ENCODE data around the gene MCTP1. TPM values are rescaled to one million over a fixed set of nuclear protein-coding genes. Genes with fewer than 3 reads are reported as not detected.

Gene MCTP1
- total RNA-seq, 1 donor from 2014 or later: 3.4 TPM

- H3K27ac Mint-ChIP-seq (ENCODE audit: unreplicated experiment): no peak overlapping the region
- DNase-seq (ENCODE audit: low spot score): no peak
- peaks cover 16% of the 10 kb centered on the region for H3K27me3 Mint-ChIP-seq (ENCODE audit: low read depth)
- no peaks in the 10 kb centered on the region for H3K4me1 Mint-ChIP-seq (ENCODE audit: low read depth)
- no peak overlapping the region for H3K4me3 Mint-ChIP-seq (ENCODE audit: unreplicated experiment)
- no peaks in the 10 kb centered on the region for H3K9me3 Mint-ChIP-seq (ENCODE audit: low read depth)
- no peak for TF ChIP-seq CTCF (IDR thresholded peaks at IDR 0.05)
- no peaks in the 10 kb centered on the region for H3K36me3 Mint-ChIP-seq (ENCODE audit: low read depth)
Observed at GRCh38 chr5:95050708-95051107, 234.2 kb downstream of the MCTP1 start.

DNA sequence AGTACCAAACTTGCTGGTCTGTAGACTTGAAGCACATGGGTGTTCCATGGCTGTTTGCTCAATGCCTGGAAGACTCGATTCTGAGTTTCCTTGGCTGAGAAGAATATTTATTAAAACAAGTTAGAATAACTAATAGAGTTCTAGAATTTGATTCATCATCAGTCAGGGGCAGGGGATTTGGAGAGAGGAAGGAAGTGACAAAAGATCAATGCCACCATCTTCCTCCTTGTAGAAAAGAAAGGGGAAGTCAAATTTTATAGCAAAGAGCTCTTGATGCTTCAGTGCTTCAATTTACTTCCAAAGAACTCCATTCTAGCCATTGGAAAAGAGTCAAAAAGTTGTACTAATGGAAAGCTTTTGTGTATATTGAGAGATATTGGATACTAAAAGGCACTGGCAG lies 236.3 kb downstream of the MCTP1 start:
- H3K4me1 Mint-ChIP-seq (ENCODE audit: low read depth): peaks cover 3% of the 10 kb centered on the region
- no peaks in the 10 kb centered on the region for H3K9me3 Mint-ChIP-seq (ENCODE audit: low read depth)
- H3K27ac Mint-ChIP-seq (ENCODE audit: unreplicated experiment): no peak overlapping the region
- H3K4me3 Mint-ChIP-seq (ENCODE audit: unreplicated experiment): no peak overlapping the region
- no peak for TF ChIP-seq CTCF (IDR thresholded peaks at IDR 0.05)
- no peaks in the 10 kb centered on the region for H3K36me3 Mint-ChIP-seq (ENCODE audit: low read depth)
- H3K27me3 Mint-ChIP-seq (ENCODE audit: low read depth): peaks cover 18% of the 10 kb centered on the region
- DNase-seq (ENCODE audit: low spot score): no peak

- no peak for DNase-seq (ENCODE audit: low spot score)
- peaks cover 7% of the 10 kb centered on the region for H3K27me3 Mint-ChIP-seq (ENCODE audit: low read depth)
- no peaks in the 10 kb centered on the region for H3K36me3 Mint-ChIP-seq (ENCODE audit: low read depth)
- TF ChIP-seq CTCF (IDR thresholded peaks at IDR 0.05): no peak
- no peak overlapping the region for H3K4me3 Mint-ChIP-seq (ENCODE audit: unreplicated experiment)
- no peaks in the 10 kb centered on the region for H3K9me3 Mint-ChIP-seq (ENCODE audit: low read depth)
- no peak overlapping the region for H3K27ac Mint-ChIP-seq (ENCODE audit: unreplicated experiment)
- H3K4me1 Mint-ChIP-seq (ENCODE audit: low read depth): peaks cover 17% of the 10 kb centered on the region
Observed at GRCh38 chr5:95045181-95045965, 239.5 kb downstream of the MCTP1 start.

DNA sequence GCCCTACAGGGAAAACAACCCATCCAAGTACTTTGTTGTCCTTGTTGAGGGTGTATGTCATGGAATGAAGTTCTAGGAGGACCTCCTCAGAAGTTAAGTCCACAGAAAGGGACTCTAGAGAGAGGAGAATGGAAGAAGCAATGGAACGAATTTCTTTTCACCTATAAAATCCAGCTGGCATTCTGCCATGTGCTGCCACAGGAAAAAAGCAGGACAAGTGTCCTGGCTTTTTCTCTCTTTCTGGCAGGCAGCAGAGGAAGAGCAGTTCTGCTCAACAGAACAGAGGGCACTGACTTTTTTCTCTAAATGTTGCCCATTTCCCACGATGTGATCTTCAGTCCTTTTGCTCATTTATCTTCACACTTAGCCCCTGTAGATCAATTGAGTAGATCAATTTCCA lies 240.8 kb downstream of the MCTP1 start:
- H3K36me3 Mint-ChIP-seq (ENCODE audit: low read depth): no peaks in the 10 kb centered on the region
- peaks cover 7% of the 10 kb centered on the region for H3K27me3 Mint-ChIP-seq (ENCODE audit: low read depth)
- no peaks in the 10 kb centered on the region for H3K9me3 Mint-ChIP-seq (ENCODE audit: low read depth)
- DNase-seq (ENCODE audit: low spot score): no peak
- no peak overlapping the region for H3K4me3 Mint-ChIP-seq (ENCODE audit: unreplicated experiment)
- no peak for TF ChIP-seq CTCF (IDR thresholded peaks at IDR 0.05)
- peaks cover 17% of the 10 kb centered on the region for H3K4me1 Mint-ChIP-seq (ENCODE audit: low read depth)
- H3K27ac Mint-ChIP-seq (ENCODE audit: unreplicated experiment): no peak overlapping the region

- Mint-ChIP-seq H3K4me1 (ENCODE audit: low read depth) (peaks cover 17% of the 10 kb centered on the region), H3K9me3 (ENCODE audit: low read depth) (no peaks in the 10 kb centered on the region), H3K27me3 (ENCODE audit: low read depth) (peaks cover 7% of the 10 kb centered on the region), H3K27ac (ENCODE audit: unreplicated experiment) (no peak overlapping the region), H3K36me3 (ENCODE audit: low read depth) (no peaks in the 10 kb centered on the region), H3K4me3 (ENCODE audit: unreplicated experiment) (no peak overlapping the region)
- no peak for DNase-seq (ENCODE audit: low spot score)
- no peak for TF ChIP-seq CTCF (IDR thresholded peaks at IDR 0.05)
Observed at GRCh38 chr5:95043648-95044047, 241.2 kb downstream of the MCTP1 start.
